ENCODE data around the gene ARGLU1.
A peak's percentile ranks its signal among the peaks of the same experiment; 100 is the strongest.

Gene ARGLU1

GRCh38 chr13:106505732-106506131, 62.2 kb downstream of the ARGLU1 start:
- no peaks in the 10 kb centered on the region for H3K27me3 ChIP-seq (ENCODE audit: insufficient read depth, low read length)
- H3K4ac ChIP-seq (ENCODE audit: low read depth, low read length): no peak overlapping the region
- H2BK120ac ChIP-seq (ENCODE audit: insufficient read depth, low read length, poor library complexity): no peak overlapping the region
- H4K8ac ChIP-seq (ENCODE audit: low read depth, low read length): no peak overlapping the region
- no peak overlapping the region for H3K23ac ChIP-seq (ENCODE audit: low read length)
- WGBS (ENCODE audit: extremely low coverage, insufficient coverage, insufficient read length): no CpG with 5 or more reads among the region's 4 CpGs
- no peak overlapping the region for H2BK12ac ChIP-seq (ENCODE audit: low read length)
- no peak overlapping the region for H3K18ac ChIP-seq (ENCODE audit: low read length)
- no peaks in the 10 kb centered on the region for H3K9me3 ChIP-seq (ENCODE audit: insufficient read depth, low read depth, low read length)
- H3K9ac ChIP-seq (ENCODE audit: low read length): no peak overlapping the region
- DNase-seq: no peak
- no peak overlapping the region for H2BK5ac ChIP-seq (ENCODE audit: low read depth, low read length, poor library complexity)
- peaks cover 0 to 5% of the 10 kb centered on the region in 2 experiments for H3K4me1 ChIP-seq (ENCODE audit: control insufficient read depth in 1 of 2, insufficient read depth in 2 of 2, low read length in 2 of 2)
- H2AK5ac ChIP-seq (ENCODE audit: low read length): no peak overlapping the region
- H4K12ac ChIP-seq (ENCODE audit: low read depth, low read length): no peak overlapping the region
- peaks cover 5 to 31% of the 10 kb centered on the region in 2 experiments for H3K36me3 ChIP-seq (ENCODE audit: control insufficient read depth in 1 of 2, insufficient read depth in 2 of 2, low read length in 2 of 2)
- no peak overlapping the region for H3K4me2 ChIP-seq (ENCODE audit: low read length)
- H3K79me1 ChIP-seq (ENCODE audit: low read length): peaks cover 6% of the 10 kb centered on the region
- H4K91ac ChIP-seq (ENCODE audit: low read depth, low read length): no peak overlapping the region
- peaks cover 5% of the 10 kb centered on the region for H3K79me2 ChIP-seq (ENCODE audit: control insufficient read depth, insufficient read depth, low read length, poor library complexity)
- H3K14ac ChIP-seq (ENCODE audit: low read length): no peak overlapping the region
- no peak overlapping the region for H3K27ac ChIP-seq (ENCODE audit: low read depth, low read length)
- H2AFZ ChIP-seq (ENCODE audit: insufficient read depth, low read length, poor library complexity): no peak overlapping the region
- H3K4me3 ChIP-seq (ENCODE audit: low read depth, low read length): no peak overlapping the region

DNA sequence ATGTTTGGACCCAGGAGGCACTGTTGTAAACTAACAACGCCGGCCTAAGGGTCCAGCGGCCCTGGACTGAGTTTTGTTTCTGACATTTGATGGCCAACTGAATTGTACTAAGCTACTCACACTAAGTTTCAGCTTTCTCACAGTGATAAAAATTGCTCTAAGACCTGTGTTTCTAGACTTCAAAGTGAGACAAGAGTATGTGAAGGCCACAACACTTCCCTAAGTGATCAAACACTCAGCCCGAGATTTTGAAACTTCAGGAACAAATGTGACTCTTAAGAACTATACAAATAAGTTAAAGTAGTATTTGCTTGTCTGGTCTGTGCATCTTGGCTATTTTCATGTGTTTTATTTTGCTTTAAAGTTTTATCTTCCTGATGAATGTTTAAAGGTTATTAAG, 62.6 kb downstream of the ARGLU1 start:
- Histone ChIP-seq H3K18ac (ENCODE audit: low read length) (no peak overlapping the region), H3K4ac (ENCODE audit: low read depth, low read length) (no peak overlapping the region), H4K12ac (ENCODE audit: low read depth, low read length) (no peak overlapping the region), H3K79me1 (ENCODE audit: low read length) (peaks cover 6% of the 10 kb centered on the region), H4K91ac (ENCODE audit: low read depth, low read length) (no peak overlapping the region), H3K4me3 (ENCODE audit: low read depth, low read length) (no peak overlapping the region), H2AFZ (ENCODE audit: insufficient read depth, low read length, poor library complexity) (no peak overlapping the region), H2BK5ac (ENCODE audit: low read depth, low read length, poor library complexity) (no peak overlapping the region), H3K4me1 (ENCODE audit: control insufficient read depth in 1 of 2, insufficient read depth in 2 of 2, low read length in 2 of 2) (peaks cover 0 to 7% of the 10 kb centered on the region in 2 experiments), H3K23ac (ENCODE audit: low read length) (no peak overlapping the region), H3K36me3 (ENCODE audit: control insufficient read depth in 1 of 2, insufficient read depth in 2 of 2, low read length in 2 of 2) (peaks cover under 1 to 29% of the 10 kb centered on the region in 2 experiments), H3K27me3 (ENCODE audit: insufficient read depth, low read length) (no peaks in the 10 kb centered on the region), H3K9me3 (ENCODE audit: insufficient read depth, low read depth, low read length) (no peaks in the 10 kb centered on the region), H3K27ac (ENCODE audit: low read depth, low read length) (no peak overlapping the region), H2AK5ac (ENCODE audit: low read length) (no peak overlapping the region), H2BK120ac (ENCODE audit: insufficient read depth, low read length, poor library complexity) (no peak overlapping the region), H4K8ac (ENCODE audit: low read depth, low read length) (no peak overlapping the region), H3K4me2 (ENCODE audit: low read length) (no peak overlapping the region), H3K9ac (ENCODE audit: low read length) (no peak overlapping the region), H2BK12ac (ENCODE audit: low read length) (no peak overlapping the region), H3K14ac (ENCODE audit: low read length) (no peak overlapping the region), H3K79me2 (ENCODE audit: control insufficient read depth, insufficient read depth, low read length, poor library complexity) (peaks cover 5% of the 10 kb centered on the region)
- WGBS (ENCODE audit: extremely low coverage, insufficient coverage, insufficient read length): no CpG with 5 or more reads among the region's 4 CpGs
- DNase-seq: no peak

DNA sequence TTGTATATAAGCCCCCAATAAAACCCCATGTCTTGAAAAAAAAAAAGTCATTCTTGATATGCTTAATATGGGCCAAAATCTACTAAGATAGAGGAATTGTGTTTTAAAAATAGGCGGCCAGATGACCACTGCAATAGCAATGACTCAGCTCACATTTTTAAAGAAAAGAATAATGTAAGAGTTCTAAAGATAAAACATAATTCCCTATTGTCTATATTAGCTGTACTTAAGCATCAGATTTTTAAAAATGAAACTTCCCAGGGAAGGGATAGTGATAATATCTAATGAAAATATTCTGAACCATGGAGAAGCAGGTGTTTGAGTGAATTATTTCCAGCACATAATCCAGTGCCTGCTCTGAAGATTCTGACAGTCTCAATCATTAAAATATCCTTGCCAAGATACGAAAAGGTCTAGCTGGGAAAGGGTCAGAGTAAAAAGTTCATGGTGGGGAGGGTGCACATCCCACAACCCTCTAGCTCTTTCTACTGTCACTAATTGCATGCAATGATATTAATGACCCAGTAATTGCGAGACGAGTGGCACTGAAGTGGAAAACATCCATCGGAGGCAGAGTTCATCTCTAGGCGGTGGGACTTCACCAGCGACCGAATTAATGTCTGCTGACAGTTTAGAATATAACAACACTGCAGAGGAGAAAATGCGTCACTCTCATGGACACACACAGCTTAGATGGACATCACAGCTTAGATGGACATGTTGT, 64.0 kb downstream of the ARGLU1 start:
- Histone ChIP-seq H3K9me3 (ENCODE audit: insufficient read depth, low read depth, low read length) (no peaks in the 10 kb centered on the region), H2AK5ac (ENCODE audit: low read length) (no peak overlapping the region), H2BK5ac (ENCODE audit: low read depth, low read length, poor library complexity) (no peak overlapping the region), H4K12ac (ENCODE audit: low read depth, low read length) (no peak overlapping the region), H3K4me3 (ENCODE audit: low read depth, low read length) (no peak overlapping the region), H2BK12ac (ENCODE audit: low read length) (no peak overlapping the region), H3K36me3 (ENCODE audit: control insufficient read depth in 1 of 2, insufficient read depth in 2 of 2, low read length in 2 of 2) (peaks cover 0 to 28% of the 10 kb centered on the region in 2 experiments), H3K4me1 (ENCODE audit: control insufficient read depth in 1 of 2, insufficient read depth in 2 of 2, low read length in 2 of 2) (peaks cover 0 to 11% of the 10 kb centered on the region in 2 experiments), H3K9ac (ENCODE audit: low read length) (no peak overlapping the region), H3K79me1 (ENCODE audit: low read length) (peaks cover 8% of the 10 kb centered on the region), H3K27me3 (ENCODE audit: insufficient read depth, low read length) (no peaks in the 10 kb centered on the region), H3K4me2 (ENCODE audit: low read length) (no peak overlapping the region), H3K4ac (ENCODE audit: low read depth, low read length) (no peak overlapping the region), H3K18ac (ENCODE audit: low read length) (peak overlapping the region; percentile 35), H3K27ac (ENCODE audit: low read depth, low read length) (no peak overlapping the region), H2BK120ac (ENCODE audit: insufficient read depth, low read length, poor library complexity) (no peak overlapping the region), H2AFZ (ENCODE audit: insufficient read depth, low read length, poor library complexity) (no peak overlapping the region), H3K23ac (ENCODE audit: low read length) (no peak overlapping the region), H3K79me2 (ENCODE audit: control insufficient read depth, insufficient read depth, low read length, poor library complexity) (peaks cover 3% of the 10 kb centered on the region), H4K8ac (ENCODE audit: low read depth, low read length) (no peak overlapping the region), H4K91ac (ENCODE audit: low read depth, low read length) (no peak overlapping the region), H3K14ac (ENCODE audit: low read length) (no peak overlapping the region)
- WGBS (ENCODE audit: extremely low coverage, insufficient coverage, insufficient read length): no CpG with 5 or more reads among the region's 9 CpGs
- DNase-seq: no peak

DNA sequence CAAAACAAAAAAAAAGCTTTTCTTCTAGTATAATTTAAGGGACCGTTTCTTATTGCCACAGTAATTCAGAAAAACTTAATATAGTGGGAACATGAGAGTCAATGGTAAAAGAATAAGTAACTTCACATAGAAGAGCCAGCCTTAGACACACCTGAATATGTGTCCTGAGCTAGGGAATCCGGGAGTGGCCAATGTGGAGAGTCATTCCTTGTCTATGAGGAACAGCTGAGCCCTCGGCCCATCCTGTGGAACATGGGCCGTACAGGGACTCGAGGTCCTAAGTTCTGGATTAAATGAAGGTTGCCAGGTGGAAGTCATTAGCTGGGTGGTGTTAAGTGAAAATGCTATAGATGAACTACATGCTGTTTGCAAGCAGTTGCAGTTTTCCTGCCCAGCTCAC, 64.7 kb downstream of the ARGLU1 start:
- no peak overlapping the region for H3K4ac ChIP-seq (ENCODE audit: low read depth, low read length)
- H4K8ac ChIP-seq (ENCODE audit: low read depth, low read length): no peak overlapping the region
- H3K4me1 ChIP-seq (ENCODE audit: control insufficient read depth in 1 of 2, insufficient read depth in 2 of 2, low read length in 2 of 2): peaks cover 0 to 11% of the 10 kb centered on the region in 2 experiments
- H4K12ac ChIP-seq (ENCODE audit: low read depth, low read length): no peak overlapping the region
- no CpG with 5 or more reads among the region's 5 CpGs for WGBS (ENCODE audit: extremely low coverage, insufficient coverage, insufficient read length)
- H3K23ac ChIP-seq (ENCODE audit: low read length): no peak overlapping the region
- H3K36me3 ChIP-seq (ENCODE audit: control insufficient read depth in 1 of 2, insufficient read depth in 2 of 2, low read length in 2 of 2): peaks cover 2 to 28% of the 10 kb centered on the region in 2 experiments
- no peak overlapping the region for H2AFZ ChIP-seq (ENCODE audit: insufficient read depth, low read length, poor library complexity)
- no peaks in the 10 kb centered on the region for H3K9me3 ChIP-seq (ENCODE audit: insufficient read depth, low read depth, low read length)
- peaks cover 3% of the 10 kb centered on the region for H3K79me2 ChIP-seq (ENCODE audit: control insufficient read depth, insufficient read depth, low read length, poor library complexity)
- no peak overlapping the region for H3K27ac ChIP-seq (ENCODE audit: low read depth, low read length)
- no peak overlapping the region for H3K4me2 ChIP-seq (ENCODE audit: low read length)
- no peak overlapping the region for H4K91ac ChIP-seq (ENCODE audit: low read depth, low read length)
- no peak overlapping the region for H2BK12ac ChIP-seq (ENCODE audit: low read length)
- no peak overlapping the region for H3K18ac ChIP-seq (ENCODE audit: low read length)
- no peaks in the 10 kb centered on the region for H3K27me3 ChIP-seq (ENCODE audit: insufficient read depth, low read length)
- H2BK120ac ChIP-seq (ENCODE audit: insufficient read depth, low read length, poor library complexity): no peak overlapping the region
- no peak overlapping the region for H3K4me3 ChIP-seq (ENCODE audit: low read depth, low read length)
- H3K79me1 ChIP-seq (ENCODE audit: low read length): peaks cover 8% of the 10 kb centered on the region
- H2BK5ac ChIP-seq (ENCODE audit: low read depth, low read length, poor library complexity): no peak overlapping the region
- DNase-seq: peak; percentile 15 to 23
- H3K9ac ChIP-seq (ENCODE audit: low read length): no peak overlapping the region
- no peak overlapping the region for H3K14ac ChIP-seq (ENCODE audit: low read length)
- H2AK5ac ChIP-seq (ENCODE audit: low read length): no peak overlapping the region

Data from trophoblast cell (in vitro differentiated cells and primary cell).